GM12864 (cell line): ENCODE data around the gene FLOT1.

ENCODE experiments used
- DNase-seq: peaks from one replicate; pipeline ENCODE4 v3.0.0-alpha.2; 2011; ENCODE audit warnings: low read depth
- H3K4me3 ChIP-seq: 2 replicates; pipeline ENCODE4 v1.5.1; 2011; ENCODE audit warnings: mild to moderate bottlenecking, low read depth, low read length, control low read depth
- CTCF ChIP-seq: IDR thresholded peaks from 2 replicates; pipeline ENCODE4 v1.5.1; 2011; ENCODE audit warnings: low read depth, mild to moderate bottlenecking, moderate library complexity, low read length, control low read depth, inconsistent platforms; ENCODE audit errors: missing control alignments

The FLOT1 gene

GRCh38 chr6:30781395-30781742 is 38.9 kb upstream of the FLOT1 start:
- H3K4me3 ChIP-seq: no peak overlapping the region
- TF ChIP-seq CTCF: no peak
- DNase-seq: no peak

GRCh38 chr6:30780642-30780920 is 38.1 kb upstream of the FLOT1 start:
- TF ChIP-seq CTCF: no peak
- DNase-seq: no peak
- no peak overlapping the region for H3K4me3 ChIP-seq

- no peak for DNase-seq
Observed at GRCh38 chr6:30779850-30780641, 37.6 kb upstream of the FLOT1 start.

GRCh38 chr6:30778001-30778635 is 35.6 kb upstream of the FLOT1 start:
- TF ChIP-seq CTCF: no peak
- no peak overlapping the region for H3K4me3 ChIP-seq
- DNase-seq: no peak

More at GRCh38 chr6:30779850-30780641, 37.6 kb upstream of the FLOT1 start:
- H3K4me3 ChIP-seq: no peak overlapping the region
- TF ChIP-seq CTCF: no peak

GRCh38 chr6:30777155-30777485 is 34.6 kb upstream of the FLOT1 start:
- DNase-seq: no peak
- no peak for TF ChIP-seq CTCF
- H3K4me3 ChIP-seq: no peak overlapping the region

- DNase-seq: no peak
- no peak overlapping the region for H3K4me3 ChIP-seq
- TF ChIP-seq CTCF: no peak
Observed at GRCh38 chr6:30776390-30777154, 34.1 kb upstream of the FLOT1 start.
